Endothelial cell of umbilical vein (primary cell): ENCODE measurements around the gene PACS1. TPM values are rescaled to one million over a fixed set of nuclear protein-coding genes. Genes with fewer than 3 reads are reported as not detected.
A peak's percentile ranks its signal among the peaks of the same experiment; 100 is the strongest.

Source experiments
- BruUV-seq: library from RNA; stranded (reverse); fragments of 400-500 nt; replicated peaks from 2 replicates; lab custom pipeline; 2021; lab: Mats Ljungman, UMichigan
- CTCF ChIA-PET: fragments of 300-600, 350-600 bp; sonication (Branson Sonifier 250); formaldehyde crosslinking; loops from one replicate; lab custom pipeline; 2021; ENCODE audit warnings: antibody characterized with exemption, inconsistent platforms; lab: Charles Lee
- POLR2A ChIA-PET: fragments of 300-600, 350-600 bp; sonication (Branson Sonifier 250); formaldehyde crosslinking; loops from one replicate; lab custom pipeline; 2021; ENCODE audit warnings: antibody characterized with exemption, inconsistent platforms; lab: Charles Lee
- DNase-seq: peaks from one replicate; pipeline ENCODE4 v3.0.0-alpha.2; 2011; ENCODE audit warnings: low read depth, low spot score
- FAIRE-seq: peaks from 2 replicates; lab custom pipeline; 2011; peaks lifted over from hg19 to GRCh38; lab: Jason Lieb, UNC
- H2AFZ ChIP-seq: 2 replicates; pipeline ENCODE4 v1.6.0; 2012; ENCODE audit warnings: low read depth, low read length, control low read depth, inconsistent platforms
- H3K27ac ChIP-seq: 2 replicates; pipeline ENCODE4 v1.5.1; 2011; ENCODE audit warnings: low read depth, mild to moderate bottlenecking, control low read depth, low read length, moderate library complexity; ENCODE audit not compliant: insufficient read depth
- H3K27me3 ChIP-seq, 2 experiments: 2 replicates each; pipeline versions ENCODE4 v1.6.0 to v1.6.1; 2011; ENCODE audit warnings: low read length in 2 of 2, mixed read lengths in 1 of 2; ENCODE audit not compliant: control insufficient read depth in 2 of 2, insufficient read depth in 2 of 2
- H3K36me3 ChIP-seq, 2 experiments: 2 replicates in 1 of 2; 3 replicates in 1 of 2; pipeline ENCODE4 v1.5.1; 2011; ENCODE audit warnings: low read length in 2 of 2, mild to moderate bottlenecking in 1 of 2, moderate library complexity in 1 of 2; ENCODE audit not compliant: control insufficient read depth in 2 of 2, insufficient read depth in 2 of 2; ENCODE audit errors: extremely low read depth in 1 of 2
- H3K4me1 ChIP-seq: 3 replicates; pipeline ENCODE4 v1.5.1; 2011; ENCODE audit warnings: mild to moderate bottlenecking, low read length; ENCODE audit not compliant: control insufficient read depth, insufficient read depth; ENCODE audit errors: extremely low read depth
- H3K4me2 ChIP-seq: 2 replicates; pipeline ENCODE4 v1.6.1; 2011; ENCODE audit warnings: low read length, control low read depth, mixed read lengths; ENCODE audit not compliant: insufficient read depth
- H3K4me3 ChIP-seq, 3 experiments: fragments of 200-600 bp in 1 of 3; sonication (generic), shearing (Covaris generic) in 1 of 3; replicated peaks in 1 of 3; 2 replicates each; pipeline ENCODE4 v1.5.1; 2011 to 2016; ENCODE audit warnings: control low read depth in 3 of 3, low read length in 3 of 3, mild to moderate bottlenecking in 2 of 3, inconsistent platforms in 1 of 3, low read depth in 1 of 3, moderate library complexity in 1 of 3; ENCODE audit not compliant: insufficient read depth in 1 of 3
- H3K79me2 ChIP-seq: 2 replicates; pipeline ENCODE4 v1.6.0; 2012; ENCODE audit warnings: low read length, inconsistent platforms; ENCODE audit not compliant: control insufficient read depth, insufficient read depth
- H3K9ac ChIP-seq: replicated peaks from 2 replicates; pipeline ENCODE3; 2011; ENCODE audit warnings: low read length, control low read depth; ENCODE audit not compliant: insufficient read depth; ENCODE audit errors: extremely low read depth
- H3K9me1 ChIP-seq: replicated peaks from 3 replicates; pipeline ENCODE4 v1.6.0; 2011; ENCODE audit warnings: mild to moderate bottlenecking, low read length; ENCODE audit not compliant: control insufficient read depth, insufficient read depth; ENCODE audit errors: extremely low read depth
- H3K9me3 ChIP-seq: replicated peaks from 2 replicates; pipeline ENCODE4 v1.5.1; 2012; ENCODE audit warnings: low read length, inconsistent platforms; ENCODE audit not compliant: control insufficient read depth, insufficient read depth
- H4K20me1 ChIP-seq: replicated peaks from 2 replicates; pipeline ENCODE3; 2011; ENCODE audit warnings: mild to moderate bottlenecking, low read length; ENCODE audit not compliant: control insufficient read depth, insufficient read depth; ENCODE audit errors: extremely low read depth
- EZH2 ChIP-seq: IDR thresholded peaks from 2 replicates; pipeline ENCODE4 v1.6.1; 2012; ENCODE audit warnings: borderline replicate concordance, low read depth, mild to moderate bottlenecking, moderate library complexity, low read length, inconsistent platforms; ENCODE audit not compliant: severe bottlenecking
- FOS ChIP-seq: IDR thresholded peaks from 2 replicates; pipeline ENCODE4 v1.6.1; 2011; ENCODE audit warnings: mild to moderate bottlenecking, low read length, moderate library complexity, borderline replicate concordance; ENCODE audit not compliant: insufficient read depth
- GATA2 ChIP-seq: IDR thresholded peaks from 2 replicates; pipeline ENCODE4 v1.7.0; 2011; ENCODE audit warnings: low read depth, mild to moderate bottlenecking, moderate library complexity, mixed read lengths, low read length; ENCODE audit not compliant: insufficient read length, insufficient read depth
- JUN ChIP-seq: IDR thresholded peaks from 2 replicates; pipeline ENCODE4 v1.6.1; 2011; ENCODE audit warnings: borderline replicate concordance, low read depth; ENCODE audit not compliant: insufficient read length, insufficient read depth
- MYC ChIP-seq: IDR thresholded peaks from one replicate; pipeline ENCODE4 v1.6.1; 2011; ENCODE audit warnings: mild to moderate bottlenecking, low read depth, low read length
- POLR2A ChIP-seq: IDR thresholded peaks from 2 replicates; pipeline ENCODE4 v1.6.1; 2012; ENCODE audit warnings: low read depth, mild to moderate bottlenecking, control low read depth, low read length
- POLR2AphosphoS5 ChIP-seq: IDR thresholded peaks from 2 replicates; pipeline ENCODE4 v1.6.1; 2012; ENCODE audit warnings: low read depth, mild to moderate bottlenecking, control low read depth, low read length, moderate library complexity; ENCODE audit not compliant: insufficient read depth
- dilution Hi-C: fragments of 300-500 bp; cut with MboI; formaldehyde crosslinking; loops from one replicate; pipeline ENCODE4 v1.15.0; 2019; ENCODE audit warnings: low sequenced_read_pairs; ENCODE audit not compliant: extremely low pct_ligation_motif_present
- intact Hi-C: fragments of 100-400 bp; cut with micrococcal nuclease; formaldehyde crosslinking; loops from one replicate; pipeline ENCODE4 v1.10.0; 2022
- polyA plus RNA-seq, 4 experiments: library from polyadenylated mRNA; depleted of rRNA in 3 of 4; stranded (reverse) in 3 of 4; unstranded in 1 of 4; fragments of >200 nt; gene quantifications; 2 replicates each; pipeline versions ENCODE4 v1.2.1 to v1.2.3, GENCODE V29; 2011 to 2012; ENCODE audit warnings: missing spikeins in 1 of 4
- total RNA-seq: library from RNA; stranded (reverse); gene quantifications from 2 replicates; pipeline ENCODE4 v1.2.3, GENCODE V29; 2021
- TF ChIP-seq, protein P1 (sequence below): IDR thresholded peaks from 2 replicates; pipeline ENCODE4 v1.6.1; 2011; ENCODE audit not compliant: insufficient read depth, insufficient read length
- TF ChIP-seq, protein P2 (sequence below), 2 donors: IDR thresholded peaks; 1 replicate in 1 of 2; 2 replicates in 1 of 2; pipeline ENCODE4 v1.5.1; 2011; ENCODE audit warnings: low read length in 2 of 2, mild to moderate bottlenecking in 2 of 2, moderate library complexity in 2 of 2, control low read depth in 1 of 2, inconsistent platforms in 1 of 2, low read depth in 1 of 2; ENCODE audit not compliant: insufficient read depth in 1 of 2; ENCODE audit errors: extremely low read depth in 1 of 2

The PACS1 gene
- total and polyA plus RNA-seq, 2 donors (not counting 3 experiments of a cell fraction or from before 2014, with no cell fraction given), result 26.4 to 64.4 TPM

DNA sequence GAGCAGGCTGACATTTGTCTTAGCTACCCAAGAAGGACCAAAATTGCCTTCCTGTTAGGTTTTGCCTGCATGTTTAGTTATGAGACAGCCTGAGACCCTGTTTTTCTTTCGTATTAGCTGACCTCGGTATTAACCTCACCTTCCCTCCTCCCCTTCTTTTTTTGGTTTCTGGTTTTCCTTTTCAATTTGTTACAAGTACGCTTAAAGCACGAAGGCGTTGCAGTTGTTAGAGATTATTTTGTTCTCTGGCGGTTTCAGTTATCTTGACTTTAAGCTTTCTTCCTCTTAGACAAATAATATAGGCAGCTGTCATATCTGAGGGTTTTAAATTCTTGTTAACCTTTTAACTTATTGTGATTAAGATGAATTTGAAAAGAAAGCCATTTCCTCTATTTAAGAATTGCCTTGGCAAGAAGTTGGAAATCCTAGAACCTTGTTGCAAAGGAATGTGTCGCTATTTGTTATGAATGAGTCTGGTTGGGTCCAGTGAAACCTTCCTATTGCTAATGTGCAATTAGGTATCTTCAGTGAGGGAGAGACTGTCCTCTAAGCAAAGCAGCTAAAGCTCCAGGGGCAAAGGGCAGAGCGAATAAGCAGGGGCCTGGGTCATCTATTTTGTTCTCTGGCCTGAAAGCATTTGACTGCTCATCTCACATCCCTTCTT, 45.7 kb downstream of the PACS1 start:
- dilution Hi-C loops (no loop called here), intact Hi-C loops (loop anchor here (5.0 kb wide), 1 partner anchor 33 kb away; no protein-coding TSS in a partner anchor)
- Histone ChIP-seq H3K4me2 (peak overlapping the region; percentile 45), H3K9me3 (no peaks in the 10 kb centered on the region), H3K4me1 (peaks cover 68% of the 10 kb centered on the region), H3K4me3 (peak overlapping the region in 1 of 3 experiments; percentile 19), H4K20me1 (no peaks in the 10 kb centered on the region), H3K9me1 (no peaks in the 10 kb centered on the region), H3K27ac (no peak overlapping the region), H3K9ac (peak overlapping the region; percentile 5), H3K27me3 (no peaks in the 10 kb centered on the region), H3K79me2 (peaks cover 14% of the 10 kb centered on the region), H2AFZ (no peak overlapping the region), H3K36me3 (no peaks in the 10 kb centered on the region)
- ChIA-PET POLR2A (no interaction called here), CTCF (interaction anchor here (1.3 to 3.8 kb wide), 4 partner anchors 10 to 47 kb away, joined by 6 to 25 read pairs (median 8); no protein-coding TSS in a partner anchor)
- no TSS peak for BruUV-seq
- TF ChIP-seq MYC (no peak), EZH2 (no peak), FOS (no peak), POLR2AphosphoS5 (no peak), POLR2A (no peak), GATA2 (no peak), JUN (no peak)
- TF ChIP-seq, protein P1, sequence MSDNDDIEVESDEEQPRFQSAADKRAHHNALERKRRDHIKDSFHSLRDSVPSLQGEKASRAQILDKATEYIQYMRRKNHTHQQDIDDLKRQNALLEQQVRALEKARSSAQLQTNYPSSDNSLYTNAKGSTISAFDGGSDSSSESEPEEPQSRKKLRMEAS, result no peak
- TF ChIP-seq, protein P2, sequence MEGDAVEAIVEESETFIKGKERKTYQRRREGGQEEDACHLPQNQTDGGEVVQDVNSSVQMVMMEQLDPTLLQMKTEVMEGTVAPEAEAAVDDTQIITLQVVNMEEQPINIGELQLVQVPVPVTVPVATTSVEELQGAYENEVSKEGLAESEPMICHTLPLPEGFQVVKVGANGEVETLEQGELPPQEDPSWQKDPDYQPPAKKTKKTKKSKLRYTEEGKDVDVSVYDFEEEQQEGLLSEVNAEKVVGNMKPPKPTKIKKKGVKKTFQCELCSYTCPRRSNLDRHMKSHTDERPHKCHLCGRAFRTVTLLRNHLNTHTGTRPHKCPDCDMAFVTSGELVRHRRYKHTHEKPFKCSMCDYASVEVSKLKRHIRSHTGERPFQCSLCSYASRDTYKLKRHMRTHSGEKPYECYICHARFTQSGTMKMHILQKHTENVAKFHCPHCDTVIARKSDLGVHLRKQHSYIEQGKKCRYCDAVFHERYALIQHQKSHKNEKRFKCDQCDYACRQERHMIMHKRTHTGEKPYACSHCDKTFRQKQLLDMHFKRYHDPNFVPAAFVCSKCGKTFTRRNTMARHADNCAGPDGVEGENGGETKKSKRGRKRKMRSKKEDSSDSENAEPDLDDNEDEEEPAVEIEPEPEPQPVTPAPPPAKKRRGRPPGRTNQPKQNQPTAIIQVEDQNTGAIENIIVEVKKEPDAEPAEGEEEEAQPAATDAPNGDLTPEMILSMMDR (IDR thresholded peaks at IDR 0.05; ENCODE audit: extremely low read depth in 1 of 2, insufficient read depth in 1 of 2, low read depth in 1 of 2, low read length in 2 of 2), result no peak
- DNase-seq, result peak; percentile 55
- FAIRE-seq, result peak; percentile 43
